Breast epithelium (tissue), 4 donors: ENCODE measurements around the gene RAB32. TPM values are rescaled to one million over a fixed set of nuclear protein-coding genes. Genes with fewer than 3 reads are reported as not detected.
A peak's percentile ranks its signal among the peaks of the same experiment; 100 is the strongest.

ENCODE experiments used
- DNase-seq, 2 donors: peaks; one replicate each; pipeline ENCODE4 v3.0.0-alpha.2; 2019; ENCODE audit warnings: low spot score in 2 of 2
- H3K27ac ChIP-seq, 2 donors: fragments of 200-600 bp; sonication (generic) in 1 of 2; one replicate each; pipeline ENCODE4 v1.5.1; 2016 to 2019; ENCODE audit warnings: mild to moderate bottlenecking in 1 of 2
- H3K27me3 ChIP-seq, 2 donors: fragments of 200-600 bp; sonication (generic) in 1 of 2; one replicate each; pipeline versions ENCODE4 v1.5.1 to v1.6.0; 2017 to 2019; ENCODE audit warnings: control low read depth in 1 of 2, mild to moderate bottlenecking in 1 of 2
- H3K36me3 ChIP-seq: fragments of 200-600 bp; one replicate; pipeline ENCODE4 v1.5.1; 2019
- H3K4me1 ChIP-seq, 2 donors: fragments of 200-600 bp; sonication (generic); one replicate each; pipeline ENCODE4 v1.5.1; 2016 to 2019; ENCODE audit warnings: control low read depth in 1 of 2
- H3K4me3 ChIP-seq, 3 donors: fragments of 200-600 bp; sonication (generic); 1 replicate in 2 of 3; 2 replicates in 1 of 3; pipeline ENCODE4 v1.5.1; 2016 to 2019; ENCODE audit warnings: mild to moderate bottlenecking in 3 of 3, moderate library complexity in 2 of 3
- H3K9me3 ChIP-seq, 2 donors: fragments of 200-600 bp; sonication (generic) in 1 of 2; one replicate each; pipeline ENCODE4 v1.5.1; 2016 to 2019; ENCODE audit warnings: control low read depth in 1 of 2
- POLR2A ChIP-seq: fragments of 450-650 bp; IDR thresholded peaks from one replicate; pipeline ENCODE4 v1.6.1; 2016; ENCODE audit warnings: antibody characterized with exemption, mild to moderate bottlenecking, moderate library complexity
- POLR2AphosphoS5 ChIP-seq, 3 donors: sonication (generic); formaldehyde crosslinking; IDR thresholded peaks; one replicate each; pipeline ENCODE4 v1.6.1; 2017; ENCODE audit warnings: antibody characterized with exemption in 3 of 3
- intact Hi-C: fragments of 100-400 bp; cut with DNase I; formaldehyde crosslinking; loops from one replicate; pipeline ENCODE4 v1.15.1; 2023; ENCODE audit warnings: low total_unique reads
- total RNA-seq, 3 donors: library from RNA; depleted of rRNA; stranded (reverse); fragments of >200 nt; gene quantifications; one replicate each; pipeline ENCODE4 v1.1.0, GENCODE V29; 2016
- TF ChIP-seq, protein P1 (sequence below), 3 donors: fragments of 450-650 bp; IDR thresholded peaks; one replicate each; pipeline ENCODE4 v1.5.1; 2016 to 2017; ENCODE audit warnings: antibody characterized with exemption in 3 of 3, mild to moderate bottlenecking in 3 of 3, moderate library complexity in 3 of 3

RAB32 gene
- total RNA-seq, 3 donors from 2014 or later: 32.5 to 43.8 (median 36.7) TPM

DNA sequence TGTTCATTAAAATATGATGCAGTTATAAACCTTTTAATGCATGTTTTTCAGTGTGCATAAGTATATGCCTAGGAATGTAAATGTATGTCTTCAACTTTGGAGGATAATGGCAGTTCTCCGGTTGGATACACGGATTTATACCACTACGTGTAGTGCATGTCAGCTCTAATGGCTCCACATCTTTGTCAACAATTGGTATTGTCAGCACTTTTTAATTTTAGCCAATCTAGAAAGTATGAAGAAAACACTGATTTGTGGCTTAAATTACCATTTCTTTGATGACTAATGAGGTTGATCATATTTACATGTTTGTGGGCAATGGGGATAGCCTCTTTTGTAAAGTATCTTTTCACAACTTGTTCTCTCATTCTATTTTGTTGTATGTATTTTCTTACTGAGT, 10.9 kb upstream of the RAB32 start:
- no peak for DNase-seq
- Histone ChIP-seq H3K27me3 (no peaks in the 10 kb centered on the region), H3K4me1 (no peaks in the 10 kb centered on the region), H3K4me3 (no peak overlapping the region), H3K27ac (no peak overlapping the region), H3K36me3 (no peaks in the 10 kb centered on the region), H3K9me3 (no peaks in the 10 kb centered on the region)
- intact Hi-C loops: no loop called here
- TF ChIP-seq, protein P1, sequence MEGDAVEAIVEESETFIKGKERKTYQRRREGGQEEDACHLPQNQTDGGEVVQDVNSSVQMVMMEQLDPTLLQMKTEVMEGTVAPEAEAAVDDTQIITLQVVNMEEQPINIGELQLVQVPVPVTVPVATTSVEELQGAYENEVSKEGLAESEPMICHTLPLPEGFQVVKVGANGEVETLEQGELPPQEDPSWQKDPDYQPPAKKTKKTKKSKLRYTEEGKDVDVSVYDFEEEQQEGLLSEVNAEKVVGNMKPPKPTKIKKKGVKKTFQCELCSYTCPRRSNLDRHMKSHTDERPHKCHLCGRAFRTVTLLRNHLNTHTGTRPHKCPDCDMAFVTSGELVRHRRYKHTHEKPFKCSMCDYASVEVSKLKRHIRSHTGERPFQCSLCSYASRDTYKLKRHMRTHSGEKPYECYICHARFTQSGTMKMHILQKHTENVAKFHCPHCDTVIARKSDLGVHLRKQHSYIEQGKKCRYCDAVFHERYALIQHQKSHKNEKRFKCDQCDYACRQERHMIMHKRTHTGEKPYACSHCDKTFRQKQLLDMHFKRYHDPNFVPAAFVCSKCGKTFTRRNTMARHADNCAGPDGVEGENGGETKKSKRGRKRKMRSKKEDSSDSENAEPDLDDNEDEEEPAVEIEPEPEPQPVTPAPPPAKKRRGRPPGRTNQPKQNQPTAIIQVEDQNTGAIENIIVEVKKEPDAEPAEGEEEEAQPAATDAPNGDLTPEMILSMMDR (IDR thresholded peaks at IDR 0.05): no peak
- no peak for TF ChIP-seq POLR2AphosphoS5 (IDR thresholded peaks at IDR 0.05)
- no peak for TF ChIP-seq POLR2A

DNA sequence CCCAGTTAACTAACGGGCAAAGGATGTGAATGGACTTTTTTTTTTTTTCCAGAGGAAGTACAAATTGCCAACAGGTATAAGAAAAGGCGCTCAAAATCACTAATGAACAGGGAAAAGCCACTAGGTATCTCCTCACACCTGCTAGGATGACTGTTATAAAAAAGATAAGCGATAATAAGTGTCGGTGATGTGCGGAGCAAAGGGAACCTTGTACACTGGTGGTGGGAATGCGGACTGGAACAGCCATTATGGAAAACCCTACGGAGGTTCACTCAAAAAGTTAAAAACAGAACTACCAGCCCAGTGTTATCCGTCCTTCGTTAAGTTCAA, 787 bp upstream of the RAB32 start:
- no peaks in the 10 kb centered on the region for H3K27me3 ChIP-seq
- no peaks in the 10 kb centered on the region for H3K9me3 ChIP-seq
- H3K27ac ChIP-seq: peak overlapping the region; percentile 98 to 99
- intact Hi-C loops: no loop called here
- no peaks in the 10 kb centered on the region for H3K4me1 ChIP-seq
- H3K4me3 ChIP-seq: peak overlapping the region; percentile 75 to 89 (median 76)
- no peak for TF ChIP-seq POLR2AphosphoS5 (IDR thresholded peaks at IDR 0.05)
- TF ChIP-seq POLR2A: no peak
- no peak for DNase-seq
- H3K36me3 ChIP-seq: no peaks in the 10 kb centered on the region

DNA sequence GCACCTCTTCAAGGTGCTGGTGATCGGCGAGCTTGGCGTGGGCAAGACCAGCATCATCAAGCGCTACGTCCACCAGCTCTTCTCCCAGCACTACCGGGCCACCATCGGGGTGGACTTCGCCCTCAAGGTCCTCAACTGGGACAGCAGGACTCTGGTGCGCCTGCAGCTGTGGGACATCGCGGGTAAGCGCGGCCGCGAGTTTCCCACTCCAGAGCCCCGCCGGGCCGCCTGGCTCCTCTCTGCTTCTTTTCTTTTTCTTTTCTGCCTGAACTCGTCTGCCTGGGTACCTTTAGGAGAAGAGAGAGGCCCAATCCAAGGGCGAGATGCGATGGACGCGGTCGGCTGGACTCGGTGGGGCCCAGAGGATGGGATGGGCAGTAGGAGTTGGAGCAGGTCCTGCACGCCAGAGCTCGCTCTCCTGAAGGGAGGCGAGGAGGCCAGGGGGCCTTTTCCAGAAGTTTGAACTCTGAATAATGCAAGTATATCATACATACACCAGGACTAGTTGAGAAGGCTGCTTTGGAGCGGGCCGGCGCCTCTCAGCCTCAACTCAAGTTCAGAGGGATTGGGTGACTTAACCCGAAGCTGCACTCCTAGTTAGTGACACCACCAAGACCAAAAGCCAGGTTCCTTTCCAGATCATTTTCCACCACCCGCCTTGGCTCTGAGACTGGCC, 445 bp downstream of the RAB32 start:
- H3K4me3 ChIP-seq: peak overlapping the region; percentile 75 to 89 (median 76)
- H3K36me3 ChIP-seq: no peaks in the 10 kb centered on the region
- no peaks in the 10 kb centered on the region for H3K27me3 ChIP-seq
- peak overlapping the region; percentile 98 to 99 for H3K27ac ChIP-seq
- no peaks in the 10 kb centered on the region for H3K9me3 ChIP-seq
- intact Hi-C loops: no loop called here
- DNase-seq: peak; percentile 30 to 51
- peak in 1 of 3 donors; percentile 15 for TF ChIP-seq POLR2AphosphoS5 (IDR thresholded peaks at IDR 0.05)
- no peak for TF ChIP-seq POLR2A
- no peaks in the 10 kb centered on the region for H3K4me1 ChIP-seq

- Histone ChIP-seq H3K27me3 (no peaks in the 10 kb centered on the region), H3K36me3 (no peaks in the 10 kb centered on the region), H3K4me3 (peak overlapping the region; percentile 75 to 89 (median 76)), H3K27ac (peak overlapping the region; percentile 98 to 99), H3K9me3 (no peaks in the 10 kb centered on the region), H3K4me1 (no peaks in the 10 kb centered on the region)
- no peak for DNase-seq
- TF ChIP-seq, protein P1 (IDR thresholded peaks at IDR 0.05): no peak
- TF ChIP-seq POLR2A (no peak), POLR2AphosphoS5 (IDR thresholded peaks at IDR 0.05) (no peak)
- intact Hi-C loops: no loop called here
Measured at GRCh38 chr6:146544616-146545182, 1.1 kb downstream of the RAB32 start.

GRCh38 chr6:146545581-146545980, 1.9 kb downstream of the RAB32 start:
- peak overlapping the region; percentile 75 to 89 (median 76) for H3K4me3 ChIP-seq
- no peaks in the 10 kb centered on the region for H3K4me1 ChIP-seq
- H3K9me3 ChIP-seq: no peaks in the 10 kb centered on the region
- H3K27me3 ChIP-seq: no peaks in the 10 kb centered on the region
- peak overlapping the region; percentile 98 to 99 for H3K27ac ChIP-seq
- intact Hi-C loops: no loop called here
- no peak for DNase-seq
- TF ChIP-seq POLR2AphosphoS5 (IDR thresholded peaks at IDR 0.05): no peak
- TF ChIP-seq, protein P1 (IDR thresholded peaks at IDR 0.05): no peak
- TF ChIP-seq POLR2A: no peak
- H3K36me3 ChIP-seq: no peaks in the 10 kb centered on the region

DNA sequence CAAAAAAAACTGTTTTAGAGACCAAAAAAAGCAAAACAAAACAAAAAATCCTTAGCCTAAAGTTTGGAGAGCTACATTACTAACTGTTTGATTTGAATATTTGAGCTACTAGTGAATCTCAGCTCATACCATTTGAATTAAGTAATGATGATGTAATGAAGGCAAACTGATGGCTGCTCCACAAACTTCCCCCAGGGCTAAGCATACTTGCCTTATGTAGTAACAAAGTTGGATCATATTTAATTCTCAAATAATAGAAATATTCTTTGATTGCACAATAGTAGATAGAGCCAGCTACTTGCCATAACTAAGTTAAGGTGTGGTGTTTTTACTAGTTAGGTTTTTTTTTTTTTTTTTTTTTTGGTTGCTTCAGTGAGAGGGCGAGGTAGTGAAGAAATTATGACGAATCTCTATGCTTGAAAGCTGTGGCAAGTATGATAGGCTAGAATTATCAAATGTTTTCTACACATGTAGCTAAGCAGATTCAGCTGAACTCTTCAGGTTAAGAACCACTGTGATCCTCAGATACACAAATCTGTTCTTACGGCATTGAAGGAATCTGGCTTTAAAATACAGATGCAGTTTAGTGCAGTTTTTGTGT, 2.9 kb downstream of the RAB32 start:
- peak in 1 of 2 donors; percentile 74 for DNase-seq
- Histone ChIP-seq H3K9me3 (no peaks in the 10 kb centered on the region), H3K4me3 (peak overlapping the region in 1 of 3 donors; percentile 6), H3K27me3 (no peaks in the 10 kb centered on the region), H3K27ac (peak overlapping the region; percentile 41 to 98), H3K4me1 (no peaks in the 10 kb centered on the region), H3K36me3 (no peaks in the 10 kb centered on the region)
- intact Hi-C loops: no loop called here
- TF ChIP-seq POLR2A (no peak), POLR2AphosphoS5 (IDR thresholded peaks at IDR 0.05) (peak in 1 of 3 donors; percentile 65)
